NT2/D1 (cell line): Measurements from ENCODE around the gene TAF11.

Source experiments
- YY1 ChIP-seq: IDR thresholded peaks from 2 replicates; pipeline ENCODE4 v1.6.1; 2011; ENCODE audit not compliant: insufficient read length, insufficient read depth
- ZNF274 ChIP-seq: IDR thresholded peaks from 2 replicates; pipeline ENCODE4 v1.6.1; 2011; ENCODE audit warnings: mild to moderate bottlenecking, low read depth, low read length

DNA sequence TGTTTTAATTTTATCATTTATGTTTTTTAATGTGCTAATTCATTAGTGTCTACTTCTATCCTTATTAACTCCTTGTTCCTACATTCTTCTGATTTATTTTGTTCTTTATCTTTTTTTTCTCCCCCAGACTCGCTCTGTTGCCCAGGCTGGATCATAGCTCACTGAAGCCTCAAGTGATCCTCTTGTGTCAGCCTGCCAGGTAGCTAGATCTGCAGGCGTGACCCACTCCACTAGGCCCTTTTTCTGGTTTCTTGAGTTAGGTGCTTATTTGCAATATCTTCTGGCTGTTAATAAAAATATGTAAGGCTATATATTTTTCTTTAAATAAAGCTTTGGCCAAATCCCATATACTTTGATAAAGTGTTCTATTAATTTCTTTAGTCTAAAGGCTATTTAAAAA, 2.8 kb downstream of the TAF11 start:
- no peak for TF ChIP-seq ZNF274
- no peak for TF ChIP-seq YY1
